HK-2 (cell line): ENCODE measurements around the gene OCSTAMP.

Experiments used
- DNase-seq: peaks from one replicate; pipeline ENCODE4 v3.0.0-alpha.2; 2018; ENCODE audit not compliant: unreplicated experiment

OCSTAMP gene

DNA sequence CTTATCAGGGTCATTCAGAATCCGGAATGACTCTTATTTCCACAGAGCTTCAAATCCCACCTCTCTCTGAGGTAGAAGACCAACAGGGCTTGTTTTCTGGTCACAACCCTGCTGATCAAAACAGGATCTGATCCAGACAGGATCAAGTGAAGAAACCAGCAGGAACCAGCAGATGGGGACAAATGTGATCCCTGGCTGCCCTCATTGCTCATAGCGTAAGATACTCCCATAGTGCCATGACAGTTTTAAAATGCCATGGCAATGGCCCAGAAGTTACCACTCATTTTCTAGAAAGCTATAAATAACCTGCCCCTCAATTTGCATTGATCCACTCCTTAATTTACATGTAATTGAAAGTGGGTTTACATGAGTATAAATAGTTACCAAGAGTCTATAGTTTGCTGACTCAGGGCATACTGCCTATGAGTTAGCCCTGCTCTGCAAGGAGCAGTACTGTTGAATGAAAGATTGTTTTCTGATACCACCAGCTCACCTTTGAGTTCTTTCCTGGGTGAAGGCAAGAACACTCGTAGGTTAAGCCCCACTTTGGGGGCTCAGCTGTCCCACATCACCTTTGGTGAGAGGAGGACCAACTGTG is 30.9 kb downstream of the OCSTAMP start:
- no peak for DNase-seq

DNA sequence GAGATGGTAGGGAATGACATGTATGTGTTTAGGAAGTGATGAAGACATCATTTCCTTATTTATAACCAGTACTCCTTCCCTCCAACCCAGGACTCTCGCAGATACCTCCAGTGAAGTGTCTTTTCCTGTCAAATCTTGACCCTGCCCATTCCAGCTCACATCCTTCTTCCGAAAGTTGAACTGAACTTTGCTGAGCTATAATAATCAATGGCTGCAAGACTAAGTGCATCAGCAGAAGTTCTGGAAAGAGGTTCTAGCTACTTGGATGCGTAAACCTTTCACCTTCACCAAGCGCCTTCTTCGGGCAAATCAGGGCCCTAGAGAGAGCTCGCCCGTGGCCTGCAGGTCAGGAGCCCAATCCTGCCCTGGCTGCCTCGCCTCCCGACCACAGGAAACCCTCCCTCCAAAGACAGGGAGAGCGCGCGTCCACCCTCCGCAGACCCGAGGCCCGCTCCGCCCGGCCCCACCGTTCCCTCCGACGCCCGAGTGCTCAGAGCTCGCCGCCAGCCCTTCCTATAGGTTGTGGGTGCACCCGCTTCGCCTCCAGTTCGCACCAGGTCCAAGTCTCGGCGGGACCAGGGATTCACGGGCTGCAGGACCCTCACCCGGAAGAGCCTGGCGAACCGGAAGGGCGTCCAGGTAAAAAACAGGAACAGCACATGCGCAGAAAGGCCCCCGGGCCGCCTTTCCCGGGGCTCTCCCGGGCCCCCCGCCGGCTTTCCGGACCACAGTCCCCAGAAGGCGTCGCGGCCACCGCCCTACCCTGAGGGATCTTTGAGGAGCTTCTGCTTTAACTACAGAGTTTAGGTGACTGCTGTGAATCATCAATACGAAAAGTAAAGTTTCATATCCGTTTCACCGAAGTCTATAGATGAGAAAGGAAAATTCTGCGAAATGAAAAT is 37.3 kb downstream of the OCSTAMP start, which contains the start of gene ZNF334:
ZNF334 (minus strand) TSS at position 617 of the 902 bp plus-strand sequence. CDS start 1,457 bp downstream, outside the sequence.
- peak; percentile 72 for DNase-seq

- DNase-seq = no peak
Measured at GRCh38 chr20:46509523-46509922, 40.9 kb downstream of the OCSTAMP start.

DNA sequence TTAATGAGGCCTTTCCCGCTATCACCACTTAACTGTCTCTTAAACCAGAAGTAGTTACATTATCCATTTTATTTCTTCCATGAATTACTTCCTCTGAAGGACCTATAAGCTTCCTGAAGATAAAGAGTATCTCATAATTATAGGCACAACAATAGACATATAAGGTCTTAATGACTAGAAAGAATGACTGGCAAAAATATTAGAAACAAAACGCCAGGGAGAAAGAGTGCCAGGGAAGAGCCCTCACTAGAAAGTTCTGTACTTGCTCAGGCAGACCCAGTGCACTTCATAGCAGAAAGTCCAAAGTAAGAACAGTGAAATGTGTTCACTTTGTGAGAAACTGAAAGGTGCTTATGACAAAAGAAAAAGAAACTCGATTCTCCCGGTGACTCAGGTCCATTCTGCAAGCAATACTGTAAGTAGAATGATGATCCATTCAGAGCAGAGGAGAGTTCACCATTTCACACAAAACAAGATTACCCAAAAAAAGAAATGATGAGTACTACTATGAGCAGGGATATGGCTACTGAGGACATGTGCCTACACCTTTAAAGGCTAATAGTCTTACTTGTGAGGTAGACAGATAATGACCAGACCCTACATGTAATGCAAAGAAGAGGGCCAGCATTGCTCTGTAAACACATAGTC is 42.6 kb downstream of the OCSTAMP start:
- DNase-seq = no peak

DNA sequence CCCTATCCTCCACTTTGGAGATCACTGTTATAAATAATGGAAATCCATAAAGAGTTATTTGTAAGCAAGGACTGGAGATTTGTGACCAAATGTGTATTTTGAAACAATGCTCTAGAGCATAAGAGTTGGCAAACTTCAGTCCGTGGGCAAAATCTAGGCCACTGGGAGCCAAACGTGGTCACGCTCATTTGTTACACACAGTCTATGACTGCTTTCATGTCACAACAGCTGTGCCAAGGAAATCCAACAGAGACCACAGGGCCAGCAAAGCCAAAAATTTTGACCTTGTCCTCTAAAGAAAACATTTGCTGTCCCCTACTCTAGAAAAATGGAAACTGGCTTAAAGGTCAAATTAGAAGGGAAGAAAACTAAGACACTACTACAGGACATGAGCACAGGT is 44.9 kb downstream of the OCSTAMP start:
- DNase-seq = no peak

DNA sequence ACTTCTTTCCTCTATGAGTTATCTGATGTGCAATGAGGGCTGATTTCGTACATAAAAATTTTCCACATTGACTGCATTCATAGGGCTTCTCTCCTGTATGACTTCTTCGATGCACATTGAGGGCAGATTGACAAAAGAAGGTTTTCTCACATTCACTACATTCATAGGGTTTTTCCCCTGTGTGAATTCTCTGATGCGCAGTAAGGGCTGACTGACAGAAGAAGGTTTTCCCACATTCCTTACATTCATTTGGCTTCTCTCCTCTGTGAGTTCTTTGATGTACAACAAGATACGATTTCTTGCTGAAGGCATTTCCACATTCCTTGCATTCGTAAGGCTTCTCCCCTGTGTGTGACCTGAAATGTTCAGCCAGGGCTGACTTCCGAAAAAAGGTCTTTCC is 48.5 kb downstream of the OCSTAMP start:
- no peak for DNase-seq

DNA sequence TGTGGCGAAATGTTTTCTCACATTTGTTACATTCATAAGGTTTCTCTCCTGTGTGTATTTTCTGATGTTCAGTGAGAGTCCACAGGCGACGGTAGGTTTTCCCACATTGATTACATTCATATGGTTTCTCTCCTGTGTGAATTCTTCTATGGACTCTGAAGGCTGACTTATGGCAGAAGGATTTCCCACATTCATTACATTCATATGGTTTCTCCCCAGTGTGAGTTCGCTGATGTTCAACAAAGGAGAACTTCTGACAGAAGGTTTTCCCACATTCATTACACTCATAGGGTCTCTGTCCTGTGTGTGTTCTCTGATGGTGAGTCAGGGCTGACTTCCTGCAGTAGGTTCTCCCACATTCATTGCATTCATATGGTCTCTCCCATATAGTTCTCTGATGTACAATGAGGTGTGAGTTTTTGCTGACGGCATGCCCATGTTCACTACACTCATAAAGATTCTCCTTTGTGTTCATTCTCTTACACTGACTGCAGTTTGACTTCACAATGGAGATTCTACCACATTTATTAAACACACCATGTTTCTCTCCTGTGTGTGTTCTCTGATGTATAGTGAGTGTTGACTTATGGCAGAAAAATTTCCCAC is 49.0 kb downstream of the OCSTAMP start:
- no peak for DNase-seq

DNA sequence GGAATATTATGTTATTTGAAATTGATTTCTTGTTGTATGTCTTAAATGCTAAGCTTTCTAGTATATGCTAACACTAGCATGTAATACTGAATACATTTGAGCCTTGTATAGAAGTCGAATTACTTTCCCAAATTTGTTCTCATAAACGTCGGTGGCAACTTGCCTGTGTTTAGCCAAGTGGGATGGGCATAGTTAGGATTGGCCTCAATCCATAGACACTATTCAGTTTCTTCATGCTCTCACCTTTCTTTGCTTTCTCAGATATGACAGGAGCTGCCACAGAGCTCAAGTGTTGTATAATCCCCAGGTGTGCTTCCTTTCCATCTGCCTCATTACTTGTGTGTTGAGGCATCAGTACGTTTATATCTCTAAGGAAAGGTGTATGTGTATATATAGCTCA is 56.4 kb downstream of the OCSTAMP start:
- DNase-seq = no peak

GRCh38 chr20:46491354-46491753 is 59.1 kb downstream of the OCSTAMP start:
- DNase-seq = no peak
